Keratinocyte (primary cell): ENCODE results near the gene GNB1. TPM values are rescaled to one million over a fixed set of nuclear protein-coding genes. Genes with fewer than 3 reads are reported as not detected.

Source experiments
- DNase-seq: peaks from one replicate; pipeline ENCODE4 v3.0.0-alpha.2; 2011; ENCODE audit warnings: low read depth, missing footprints, low spot score
- FAIRE-seq: peaks from 2 replicates; lab custom pipeline; 2011; peaks lifted over from hg19 to GRCh38; lab: Jason Lieb, UNC
- H2AFZ ChIP-seq: 2 replicates; pipeline ENCODE4 v1.6.0; 2012; ENCODE audit warnings: low read length, control low read depth, inconsistent platforms; ENCODE audit not compliant: control insufficient read depth
- H3K27ac ChIP-seq: 2 replicates; pipeline ENCODE4 v1.5.1; 2011; ENCODE audit warnings: low read length; ENCODE audit not compliant: control insufficient read depth, insufficient read depth
- H3K27me3 ChIP-seq: 3 replicates; pipeline ENCODE4 v1.6.0; 2011; ENCODE audit warnings: low read length; ENCODE audit not compliant: control insufficient read depth, insufficient read depth; ENCODE audit errors: extremely low read depth
- H3K36me3 ChIP-seq, 2 experiments: 2 replicates in 1 of 2; 3 replicates in 1 of 2; pipeline ENCODE4 v1.5.1; 2011; ENCODE audit warnings: low read length in 2 of 2, mild to moderate bottlenecking in 1 of 2; ENCODE audit not compliant: control insufficient read depth in 2 of 2, insufficient read depth in 2 of 2; ENCODE audit errors: extremely low read depth in 1 of 2
- H3K4me1 ChIP-seq: 3 replicates; pipeline ENCODE4 v1.5.1; 2011; ENCODE audit warnings: low read length; ENCODE audit not compliant: control insufficient read depth, insufficient read depth; ENCODE audit errors: extremely low read depth
- H3K4me2 ChIP-seq: 3 replicates; pipeline ENCODE4 v1.6.0; 2011; ENCODE audit warnings: low read depth, low read length; ENCODE audit not compliant: control insufficient read depth, insufficient read depth; ENCODE audit errors: extremely low read depth
- H3K4me3 ChIP-seq, 3 experiments: fragments of 200-600 bp in 1 of 3; sonication (generic) in 1 of 3; 2 replicates in 2 of 3; 3 replicates in 1 of 3; pipeline ENCODE4 v1.5.1; 2011 to 2016; ENCODE audit warnings: low read length in 3 of 3, mild to moderate bottlenecking in 3 of 3, control low read depth in 2 of 3, inconsistent platforms in 1 of 3, low read depth in 1 of 3, mixed read lengths in 1 of 3, mixed run types in 1 of 3, moderate library complexity in 1 of 3; ENCODE audit not compliant: control insufficient read depth in 2 of 3, insufficient read depth in 2 of 3; ENCODE audit errors: extremely low read depth in 1 of 3
- H3K79me2 ChIP-seq: 2 replicates; pipeline ENCODE4 v1.6.0; 2012; ENCODE audit warnings: low read length; ENCODE audit not compliant: control insufficient read depth, insufficient read depth
- H3K9ac ChIP-seq: 3 replicates; pipeline ENCODE4 v1.6.0; 2011; ENCODE audit warnings: low read length; ENCODE audit not compliant: control insufficient read depth, insufficient read depth; ENCODE audit errors: extremely low read depth
- H3K9me1 ChIP-seq: 3 replicates; pipeline ENCODE4 v1.6.0; 2011; ENCODE audit warnings: low read length; ENCODE audit not compliant: control insufficient read depth, insufficient read depth; ENCODE audit errors: extremely low read depth
- H3K9me3 ChIP-seq: 2 replicates; pipeline ENCODE4 v1.5.1; 2012; ENCODE audit warnings: low read depth, low read length; ENCODE audit not compliant: control insufficient read depth
- H4K20me1 ChIP-seq: 3 replicates; pipeline ENCODE4 v1.6.0; 2011; ENCODE audit warnings: low read length; ENCODE audit not compliant: control insufficient read depth, insufficient read depth; ENCODE audit errors: extremely low read depth
- CTCF ChIP-seq, 3 experiments: IDR thresholded peaks in 1 of 3; conservative IDR thresholded peaks in 1 of 3; optimal IDR thresholded peaks in 1 of 3; 2 replicates in 2 of 3; 3 replicates in 1 of 3; pipeline versions ENCODE3 to v1.5.1; 2011; ENCODE audit warnings: low read length in 3 of 3, mild to moderate bottlenecking in 3 of 3, moderate library complexity in 2 of 3, control low read depth in 1 of 3, inconsistent platforms in 1 of 3; ENCODE audit not compliant: insufficient read depth in 2 of 3; ENCODE audit errors: extremely low read depth in 1 of 3
- EZH2 ChIP-seq: IDR thresholded peaks from one replicate; pipeline ENCODE4 v1.6.1; 2012; ENCODE audit warnings: inconsistent platforms, mild to moderate bottlenecking, low read length, moderate library complexity
- dilution Hi-C: fragments of 300-500 bp; cut with MboI; formaldehyde crosslinking; loops from one replicate; pipeline ENCODE4 v1.7.0; 2020; ENCODE audit warnings: low sequenced_read_pairs; ENCODE audit not compliant: extremely low pct_ligation_motif_present
- polyA plus RNA-seq, 5 experiments: library from polyadenylated mRNA; depleted of rRNA in 3 of 5; stranded (reverse) in 3 of 5; stranded (forward) in 1 of 5; unstranded in 1 of 5; fragments of >200 nt; gene quantifications; 1 replicate in 1 of 5; 2 replicates in 3 of 5; 3 replicates in 1 of 5; pipeline versions ENCODE4 v1.2.1 to v1.2.3, GENCODE V29; 2011 to 2012; ENCODE audit warnings: missing spikeins in 2 of 5, low read depth in 1 of 5, low replicate concordance in 1 of 5

Gene GNB1
- polyA plus RNA-seq, 1 donor (not counting 4 experiments of a cell fraction or from before 2014, with no cell fraction given), result 364 TPM

DNA sequence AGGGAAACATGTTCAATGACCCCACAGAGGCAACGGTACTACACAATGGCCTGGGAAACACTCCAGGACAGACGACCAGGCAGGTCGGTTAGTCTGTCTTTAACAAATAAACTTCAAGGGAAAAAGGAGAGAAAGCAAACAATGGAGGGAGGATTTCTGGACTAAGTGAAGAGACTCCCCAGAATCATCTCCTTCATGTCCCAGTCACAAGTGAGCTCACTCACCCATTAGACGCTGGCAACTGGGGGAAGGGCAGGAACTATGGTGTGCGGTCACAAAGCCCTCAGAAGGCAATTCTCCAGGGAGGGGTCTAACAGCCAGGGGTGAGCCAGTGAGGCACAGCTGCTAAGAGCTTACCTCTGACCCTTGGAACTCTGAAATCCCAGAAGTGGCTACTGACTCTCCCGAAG, 57.0 kb downstream of the GNB1 start:
- dilution Hi-C loops, result no loop called here

GRCh38 chr1:1833456-1833855, 57.4 kb downstream of the GNB1 start:
- Histone ChIP-seq H3K4me1 (peaks cover 41% of the 10 kb centered on the region), H3K27ac (peak overlapping the region; percentile 52), H3K4me3 (no peak overlapping the region), H3K27me3 (no peaks in the 10 kb centered on the region), H4K20me1 (peaks cover 29% of the 10 kb centered on the region), H3K9ac (no peak overlapping the region), H3K36me3 (peaks cover 22 to 33% of the 10 kb centered on the region in 2 experiments), H2AFZ (no peak overlapping the region), H3K79me2 (peaks cover 73% of the 10 kb centered on the region), H3K9me3 (no peaks in the 10 kb centered on the region), H3K4me2 (no peak overlapping the region), H3K9me1 (peaks cover 12% of the 10 kb centered on the region)
- FAIRE-seq (no peak), DNase-seq (no peak)
- dilution Hi-C loops, result no loop called here
- no peak for TF ChIP-seq CTCF (optimal IDR thresholded peaks at IDR 0.05 in 1 of 3, IDR thresholded peaks at IDR 0.05 in 1 of 3, conservative IDR thresholded peaks at IDR 0.05 in 1 of 3; ENCODE audit: extremely low read depth in 1 of 3, insufficient read depth in 2 of 3, low read length in 3 of 3)
- TF ChIP-seq EZH2, result no peak

More for the DNA sequence above, 57.0 kb downstream of the GNB1 start:
- Histone ChIP-seq H2AFZ (no peak overlapping the region), H3K9me3 (no peaks in the 10 kb centered on the region), H3K27me3 (no peaks in the 10 kb centered on the region), H3K4me3 (no peak overlapping the region), H3K27ac (peak overlapping the region; percentile 52), H3K36me3 (peaks cover 24 to 33% of the 10 kb centered on the region in 2 experiments), H4K20me1 (peaks cover 29% of the 10 kb centered on the region), H3K9ac (no peak overlapping the region), H3K4me1 (peaks cover 41% of the 10 kb centered on the region), H3K9me1 (peaks cover 12% of the 10 kb centered on the region), H3K79me2 (peaks cover 73% of the 10 kb centered on the region), H3K4me2 (no peak overlapping the region)
- no peak for DNase-seq
- TF ChIP-seq EZH2, result no peak
- no peak for TF ChIP-seq CTCF (optimal IDR thresholded peaks at IDR 0.05 in 1 of 3, IDR thresholded peaks at IDR 0.05 in 1 of 3, conservative IDR thresholded peaks at IDR 0.05 in 1 of 3; ENCODE audit: extremely low read depth in 1 of 3, insufficient read depth in 2 of 3, low read length in 3 of 3)
- no peak for FAIRE-seq
